GM19240 (cell line): ENCODE measurements around the gene RGS6.

ENCODE experiments used
- DNase-seq: peaks from one replicate; pipeline ENCODE4 v3.0.0; 2011; ENCODE audit warnings: low spot score; ENCODE audit not compliant: insufficient read length

RGS6 gene

DNA sequence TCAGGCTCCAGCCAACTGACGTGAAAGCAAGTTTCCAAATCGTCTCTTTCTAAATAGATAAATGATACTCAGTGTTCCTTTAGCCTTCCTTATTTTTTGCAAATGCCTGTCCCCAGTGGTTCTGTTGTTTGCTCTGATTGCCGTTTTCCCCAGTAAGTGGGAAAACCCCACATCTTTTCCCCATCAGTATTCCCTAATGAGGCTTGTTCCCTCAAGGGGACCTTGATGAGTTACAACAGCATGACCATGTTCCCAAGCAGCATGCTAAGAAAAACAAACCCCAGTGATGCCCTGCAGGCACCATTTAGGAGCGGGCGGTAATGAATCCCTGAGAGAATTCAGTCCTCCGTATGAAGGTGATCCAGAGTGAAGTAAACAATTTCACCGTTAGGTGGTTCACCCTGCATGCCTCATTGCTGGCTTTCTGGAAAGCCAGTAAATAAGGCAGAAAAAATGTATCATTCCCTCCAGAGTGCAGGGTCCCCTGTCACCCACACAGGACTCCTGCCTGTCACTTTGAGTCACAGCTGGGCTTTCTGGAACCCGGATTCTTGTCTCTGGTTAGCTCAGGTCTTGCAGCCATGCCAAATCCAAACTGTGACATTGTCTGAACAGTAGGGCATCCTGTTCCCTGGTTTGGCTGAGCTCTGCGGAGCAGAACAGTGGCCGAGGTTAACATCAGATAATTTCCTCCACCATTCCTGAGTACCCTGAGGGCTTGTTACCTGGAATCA, 222.6 kb downstream of the RGS6 start:
- no peak for DNase-seq

DNA sequence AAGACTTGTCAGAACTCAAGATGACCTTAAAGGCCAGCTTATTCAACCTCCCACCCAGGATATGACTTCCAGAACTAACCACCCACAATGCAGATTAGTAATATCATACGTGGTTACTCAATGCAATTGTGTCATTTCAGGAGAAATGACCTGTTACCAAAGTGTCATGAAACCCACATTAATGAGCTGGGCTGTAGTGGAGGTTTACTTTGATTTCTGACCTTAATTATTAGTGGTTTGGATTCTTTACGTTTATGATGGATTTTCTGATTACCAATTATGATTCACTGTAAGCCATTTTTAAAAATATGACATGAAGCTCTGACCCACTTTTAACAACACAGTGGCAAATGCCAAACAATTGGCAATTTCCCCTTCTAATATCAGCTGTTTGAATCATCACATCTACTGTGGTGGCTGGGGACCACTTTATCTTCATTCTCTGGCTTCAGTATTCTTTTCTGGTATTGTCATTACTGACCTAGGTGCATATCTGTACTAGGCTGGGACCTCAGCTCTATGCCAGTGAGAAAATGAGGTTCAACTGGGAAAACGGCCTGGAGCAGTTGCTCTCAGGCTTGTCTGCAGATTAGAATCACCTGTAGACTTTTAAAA, 223.3 kb downstream of the RGS6 start:
- no peak for DNase-seq

DNA sequence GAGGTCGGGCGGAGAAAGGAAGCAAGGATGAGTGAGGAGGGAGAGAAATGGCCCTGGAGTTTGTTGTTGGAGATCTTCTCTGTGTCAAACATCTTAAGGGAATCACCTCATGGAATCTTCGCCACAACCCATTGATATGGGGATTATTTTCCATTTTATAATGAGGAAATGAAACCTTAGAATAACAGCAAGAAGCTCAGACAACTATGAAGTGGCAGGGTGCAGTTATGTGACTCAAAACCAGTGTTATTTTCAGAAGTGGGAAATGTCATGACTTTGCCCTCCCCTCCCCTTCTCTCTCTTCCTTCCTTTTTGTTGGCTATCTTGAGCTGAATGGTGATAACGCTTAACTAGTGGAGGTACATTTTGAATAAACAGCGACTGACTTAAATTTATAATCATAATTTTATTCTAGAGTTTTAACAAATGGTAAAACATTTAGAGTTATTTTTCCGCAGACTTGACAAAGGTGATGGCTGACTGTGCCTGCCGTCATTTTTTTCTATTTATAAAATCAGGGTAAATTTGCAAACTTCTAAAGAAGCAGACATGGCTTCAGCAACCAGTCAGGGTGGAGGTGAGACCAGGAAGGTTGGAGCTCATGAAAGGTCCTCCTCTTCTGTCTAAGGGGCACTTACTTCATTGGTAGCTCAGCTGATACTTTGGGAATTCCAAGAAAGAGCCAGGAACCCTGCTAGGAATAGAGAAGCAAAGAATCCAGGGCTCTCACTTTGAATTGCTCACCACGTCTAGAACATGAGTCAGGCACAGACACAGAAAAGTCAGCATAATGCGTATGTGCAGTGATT, 232.4 kb downstream of the RGS6 start:
- no peak for DNase-seq

- DNase-seq, result no peak
Measured at GRCh38 chr14:72165229-72165698, 233.0 kb downstream of the RGS6 start.

DNA sequence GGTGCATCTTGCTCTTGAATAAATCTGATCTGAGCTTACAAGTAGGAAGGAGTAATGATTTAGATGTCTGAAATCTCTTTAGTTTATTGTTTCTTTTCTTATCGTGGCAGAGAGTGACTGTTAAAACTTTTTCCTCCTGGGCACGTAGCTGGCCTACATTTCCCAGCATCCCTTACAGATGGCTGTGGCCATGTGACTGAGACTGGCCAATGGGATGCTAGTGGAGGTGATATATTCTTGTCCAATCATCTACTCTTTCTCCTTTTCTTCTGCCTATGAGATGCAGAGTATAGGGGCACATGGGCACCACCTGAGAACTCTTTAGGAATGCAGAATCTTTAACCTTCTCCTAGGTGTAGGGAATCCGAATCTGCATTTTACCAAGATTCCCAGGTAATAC, 237.3 kb downstream of the RGS6 start:
- no peak for DNase-seq

- DNase-seq, result no peak
Measured at GRCh38 chr14:72172049-72172448, 239.8 kb downstream of the RGS6 start.

DNA sequence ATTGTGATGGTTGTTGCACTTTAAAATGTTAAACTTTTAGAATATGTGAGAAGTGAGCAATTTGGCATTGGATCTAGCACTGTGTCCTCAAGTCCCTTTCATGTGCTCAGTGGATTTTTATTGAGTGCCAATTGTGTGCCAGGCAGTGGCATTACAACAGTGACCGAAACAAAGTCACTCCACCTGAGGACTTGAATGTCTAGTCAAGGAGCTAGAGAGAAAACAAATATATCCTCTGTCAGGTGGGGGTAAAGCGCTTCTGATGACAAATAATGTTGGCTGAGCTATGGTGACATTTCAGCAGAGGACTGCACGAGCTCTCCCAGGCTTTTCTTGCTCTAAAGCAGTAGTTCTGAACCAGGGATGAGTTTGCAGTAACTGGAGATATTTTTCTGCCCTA, 240.4 kb downstream of the RGS6 start:
- DNase-seq, result no peak

- DNase-seq, result no peak
Measured at GRCh38 chr14:72173038-72173720, 240.9 kb downstream of the RGS6 start.

- DNase-seq, result no peak
Measured at GRCh38 chr14:72177251-72177650, 245.0 kb downstream of the RGS6 start.

- no peak for DNase-seq
Measured at GRCh38 chr14:72178517-72178916, 246.3 kb downstream of the RGS6 start.

- no peak for DNase-seq
Measured at GRCh38 chr14:72182708-72183432, 250.6 kb downstream of the RGS6 start.

DNA sequence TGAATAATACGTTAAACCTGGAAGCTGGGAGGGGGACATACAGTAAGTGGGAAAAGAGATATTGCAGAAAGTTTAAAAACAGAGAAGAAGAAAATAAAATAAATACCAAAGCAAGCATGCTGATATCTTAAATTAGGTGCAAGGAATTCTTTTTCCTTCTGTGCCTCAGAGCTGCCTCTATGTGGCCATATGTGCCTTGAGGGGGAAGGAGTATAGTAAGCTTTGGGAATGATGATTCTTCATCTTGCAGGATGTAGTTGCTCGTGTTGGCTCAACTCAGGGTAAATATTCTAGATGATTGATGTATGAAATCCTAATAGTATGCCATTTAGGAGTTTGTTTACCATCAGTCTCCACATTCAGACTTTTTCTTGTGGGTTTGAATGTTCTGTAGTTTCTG, 251.4 kb downstream of the RGS6 start:
- no peak for DNase-seq

- no peak for DNase-seq
Measured at GRCh38 chr14:72186523-72186922, 254.3 kb downstream of the RGS6 start.

DNA sequence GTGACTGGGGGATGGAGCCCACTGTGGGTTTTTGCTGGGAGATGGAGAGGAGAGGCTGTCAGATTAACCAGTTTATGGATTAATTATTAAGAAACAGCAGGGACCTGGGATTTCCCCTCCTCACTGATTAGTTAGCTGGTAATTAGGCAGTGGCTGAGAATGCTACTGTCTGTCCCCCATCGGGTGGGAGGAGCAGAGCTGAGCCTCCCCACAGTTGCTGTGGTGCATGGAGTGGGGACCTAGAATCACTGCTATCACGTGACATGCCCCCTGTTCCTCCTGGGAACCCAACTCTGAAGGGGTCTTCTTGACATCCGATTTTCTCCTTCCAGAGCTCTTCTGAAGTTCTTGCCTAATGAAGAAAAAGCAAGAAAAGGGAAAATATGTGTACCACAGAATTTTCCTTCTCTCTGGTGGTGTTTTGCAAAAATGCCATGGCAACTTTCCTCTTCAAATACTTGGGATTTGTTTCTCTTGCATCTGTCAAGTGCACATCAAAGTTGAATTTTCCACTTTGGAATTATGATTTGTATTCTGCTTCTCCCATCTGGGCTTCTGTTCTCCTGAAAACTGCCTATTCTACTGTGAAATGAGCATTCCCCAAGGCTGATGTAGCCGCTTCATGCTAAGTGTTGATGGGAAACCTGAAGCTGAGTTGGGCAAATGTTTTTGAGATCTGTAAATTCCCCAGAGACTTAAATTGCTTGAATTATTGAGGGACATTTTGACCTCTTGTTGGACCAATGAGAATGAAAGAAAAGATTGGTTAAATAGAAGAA, 264.2 kb downstream of the RGS6 start:
- no peak for DNase-seq

GRCh38 chr14:72201645-72202044, 269.4 kb downstream of the RGS6 start:
- no peak for DNase-seq

GRCh38 chr14:72213424-72213823, 281.2 kb downstream of the RGS6 start:
- DNase-seq, result no peak

DNA sequence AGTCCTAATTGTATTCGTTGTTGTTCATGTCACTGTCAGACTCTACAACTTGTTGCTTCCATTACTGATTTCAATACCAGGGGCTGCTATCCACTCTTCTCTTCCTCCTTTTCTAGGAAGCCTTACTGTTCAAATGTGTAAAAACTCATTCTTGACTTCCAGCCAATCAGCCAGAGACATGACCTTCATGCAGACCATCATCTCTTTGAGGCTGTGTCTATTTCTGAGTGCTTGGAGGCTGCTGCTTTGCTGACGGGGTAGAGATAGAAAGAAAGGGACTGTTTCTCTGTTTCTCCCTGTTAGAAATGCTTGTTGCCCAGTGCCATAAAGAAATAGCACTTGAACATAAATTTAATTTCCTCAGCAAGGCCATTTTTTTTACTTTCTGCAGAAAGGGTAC, 282.9 kb downstream of the RGS6 start:
- DNase-seq, result no peak

DNA sequence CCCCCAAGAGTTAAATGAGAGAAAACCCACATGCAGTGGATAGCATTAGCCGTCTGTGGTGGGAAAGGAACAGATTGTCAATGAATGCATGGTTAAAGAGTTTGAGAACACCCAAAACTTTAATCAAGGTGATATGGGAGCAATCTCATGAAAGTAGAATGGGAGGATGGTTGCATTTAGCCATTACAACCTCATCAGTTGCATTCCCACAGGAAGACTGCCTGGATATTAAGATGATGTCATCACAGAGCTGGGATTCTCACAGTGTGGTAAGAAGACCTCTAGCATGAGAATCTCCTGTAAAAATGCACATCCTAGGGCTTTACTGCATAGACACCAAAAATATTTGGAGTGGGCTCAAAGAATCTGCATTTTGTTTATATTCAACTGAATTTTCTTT, 284.9 kb downstream of the RGS6 start:
- DNase-seq, result no peak

DNA sequence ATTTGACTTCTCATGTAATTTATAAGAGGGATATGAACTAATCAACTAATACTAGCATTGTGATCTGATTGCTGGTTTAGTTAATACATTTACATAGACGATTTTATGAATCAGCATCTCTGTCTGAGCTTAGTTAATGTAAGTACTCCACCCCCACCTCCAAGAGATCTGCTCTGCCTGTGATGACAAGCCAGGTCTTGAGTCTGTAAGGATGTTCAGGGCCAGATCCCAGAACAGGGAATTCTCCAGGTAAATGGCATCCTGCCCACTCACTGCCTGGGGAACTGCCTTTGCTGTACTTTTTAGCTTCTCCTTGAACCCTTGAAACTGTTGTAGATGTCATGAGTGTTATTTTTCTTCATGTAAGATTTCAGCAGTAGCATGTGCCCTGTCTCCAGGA, 289.8 kb downstream of the RGS6 start:
- DNase-seq, result no peak

GRCh38 chr14:72236629-72237028, 304.4 kb downstream of the RGS6 start:
- DNase-seq, result no peak
